HEK293 (cell line): ENCODE measurements around the gene TBX1.

ENCODE experiments used
- CTCF ChIA-PET: fragments of 350-600 bp; formaldehyde crosslinking; extraction: SDS; loops from one replicate; lab custom pipeline; 2021; ENCODE audit warnings: antibody characterized with exemption; lab: Yijun Ruan, JAX
- POLR2A ChIA-PET: fragments of 300-600 bp; formaldehyde crosslinking; extraction: SDS; loops from one replicate; lab custom pipeline; 2020; ENCODE audit warnings: antibody characterized with exemption, inconsistent platforms; lab: Yijun Ruan, JAX
- H3K27ac ChIP-seq: fragments of 200-500 bp; sonication (Bioruptor generic); 2 replicates; pipeline ENCODE4 v1.5.1; 2014; ENCODE audit warnings: low read depth, low read length, control low read depth, inconsistent platforms; ENCODE audit errors: extremely low read depth
- H3K36me3 ChIP-seq, 2 experiments: fragments of 200-500 bp in 1 of 2; sonication (Bioruptor generic) in 1 of 2; 1 replicate in 1 of 2; 2 replicates in 1 of 2; pipeline ENCODE4 v1.5.1; 2014 to 2017; ENCODE audit warnings: inconsistent platforms in 2 of 2, low read length in 2 of 2; ENCODE audit not compliant: control insufficient read depth in 2 of 2, insufficient read depth in 1 of 2
- H3K4me1 ChIP-seq: fragments of 200-500 bp; sonication (Bioruptor generic); 2 replicates; pipeline ENCODE4 v1.5.1; 2014; ENCODE audit warnings: mild to moderate bottlenecking, low read length, inconsistent platforms; ENCODE audit not compliant: control insufficient read depth, insufficient read depth
- H3K4me3 ChIP-seq: 2 replicates; pipeline ENCODE4 v1.5.1; 2011; ENCODE audit warnings: low read depth, mild to moderate bottlenecking, control low read depth, low read length, moderate library complexity
- H3K9me3 ChIP-seq: fragments of 200-500 bp; sonication (Bioruptor generic); 2 replicates; pipeline ENCODE4 v1.5.1; 2014; ENCODE audit warnings: low read depth, low read length, inconsistent platforms; ENCODE audit not compliant: control insufficient read depth, insufficient read depth
- CTCF ChIP-seq: fragments of 450-650 bp; formaldehyde crosslinking; IDR thresholded peaks from 2 replicates; pipeline ENCODE4 v1.5.1; 2016; ENCODE audit warnings: missing biosample characterization, missing genetic modification characterization
- ELK4 ChIP-seq: IDR thresholded peaks from 2 replicates; pipeline ENCODE4 v1.6.1; 2011; ENCODE audit warnings: mild to moderate bottlenecking, low read depth, low read length, borderline replicate concordance
- HOXC10 ChIP-seq: sonication (generic); formaldehyde crosslinking; IDR thresholded peaks from 2 replicates; pipeline ENCODE4 v1.8.1; 2023; ENCODE audit warnings: mild to moderate bottlenecking, missing genetic modification reagents
- PRDM2 ChIP-seq: fragments of 450-650 bp; formaldehyde crosslinking; IDR thresholded peaks from 2 replicates; pipeline ENCODE4 v1.5.1; 2016; ENCODE audit warnings: missing biosample characterization, missing genetic modification characterization, borderline replicate concordance
- SP2 ChIP-seq: fragments of 450-650 bp; formaldehyde crosslinking; IDR thresholded peaks from 2 replicates; pipeline ENCODE4 v1.5.1; 2016; ENCODE audit warnings: missing biosample characterization, missing genetic modification characterization
- ZBTB8A ChIP-seq: fragments of 450-650 bp; formaldehyde crosslinking; IDR thresholded peaks from 2 replicates; pipeline ENCODE4 v1.5.1; 2016; ENCODE audit warnings: missing biosample characterization, missing genetic modification characterization
- ZNF175 ChIP-seq: fragments of 450-650 bp; formaldehyde crosslinking; IDR thresholded peaks from 2 replicates; pipeline ENCODE4 v1.5.1; 2016; ENCODE audit warnings: missing biosample characterization, missing genetic modification characterization
- ZNF266 ChIP-seq: fragments of 450-650 bp; formaldehyde crosslinking; IDR thresholded peaks from 2 replicates; pipeline ENCODE4 v1.5.1; 2016; ENCODE audit warnings: missing biosample characterization, missing genetic modification characterization, low read depth
- ZNF398 ChIP-seq: fragments of 450-650 bp; formaldehyde crosslinking; IDR thresholded peaks from 2 replicates; pipeline ENCODE4 v1.5.1; 2017; ENCODE audit warnings: missing biosample characterization, missing genetic modification characterization

Gene TBX1

GRCh38 chr22:19764299-19764593, 3.7 kb downstream of the TBX1 start (continued):
- TF ChIP-seq PRDM2 = no peak
- no peak for TF ChIP-seq ZNF175 (tag by site-specific recombination)
- TF ChIP-seq ELK4 = no peak
- no peak for TF ChIP-seq ZNF398 (tag by site-specific recombination)
- TF ChIP-seq CTCF = no peak
- TF ChIP-seq, all 188 proteins: peak for 0

GRCh38 chr22:19764636-19765476, 4.3 kb downstream of the TBX1 start:
- no peaks in the 10 kb centered on the region for H3K4me1 ChIP-seq

GRCh38 chr22:19765477-19766239, 5.1 kb downstream of the TBX1 start:
- H3K4me1 ChIP-seq = no peaks in the 10 kb centered on the region

More at GRCh38 chr22:19764636-19765476, 4.3 kb downstream of the TBX1 start:
- no peak for TF ChIP-seq ZNF266 (tag by site-specific recombination)
- 0 out of 2 replicates have a peak, but pooled peaks have one; percentile 19 for TF ChIP-seq ZBTB8A (tag by site-specific recombination)
- Histone ChIP-seq H3K36me3 (peaks cover 0 to 73% of the 10 kb centered on the region in 2 experiments; a peak in 1 of 3 replicates), H3K27ac (no peak overlapping the region), H3K9me3 (no peaks in the 10 kb centered on the region), H3K4me3 (no peak overlapping the region)
- ChIA-PET POLR2A (no interaction called here), CTCF (interaction anchor here (0.7 to 2.0 kb wide), 2 partner anchors 11 to 34 kb away, joined by 3 to 7 read pairs; no protein-coding TSS in a partner anchor)

More at GRCh38 chr22:19765477-19766239, 5.1 kb downstream of the TBX1 start:
- Histone ChIP-seq H3K36me3 (peaks cover 0 to 80% of the 10 kb centered on the region in 2 experiments; a peak in 1 of 3 replicates), H3K9me3 (no peaks in the 10 kb centered on the region), H3K4me3 (no peak overlapping the region), H3K27ac (no peak overlapping the region)
- TF ChIP-seq SP2 (peak; percentile 7; the same call in 1 of the 2 replicates), HOXC10 (CRISPR knock-in tag) (no peak)
- ChIA-PET CTCF (interaction anchor here (2.0 kb wide), 1 partner anchor 12 kb away, joined by 7 read pairs; no protein-coding TSS in a partner anchor), POLR2A (no interaction called here)
